Hematopoietic multipotent progenitor cell treated with erythropoietin and hydrocortisone succinate and interleukin-3 and kit ligand, for 4 days (in vitro differentiated cells): Measurements from ENCODE around the gene FSTL5.

Source experiments
- DNase-seq: peaks from one replicate; pipeline ENCODE4 v3.0.0-alpha.2; 2015

FSTL5 gene

DNA sequence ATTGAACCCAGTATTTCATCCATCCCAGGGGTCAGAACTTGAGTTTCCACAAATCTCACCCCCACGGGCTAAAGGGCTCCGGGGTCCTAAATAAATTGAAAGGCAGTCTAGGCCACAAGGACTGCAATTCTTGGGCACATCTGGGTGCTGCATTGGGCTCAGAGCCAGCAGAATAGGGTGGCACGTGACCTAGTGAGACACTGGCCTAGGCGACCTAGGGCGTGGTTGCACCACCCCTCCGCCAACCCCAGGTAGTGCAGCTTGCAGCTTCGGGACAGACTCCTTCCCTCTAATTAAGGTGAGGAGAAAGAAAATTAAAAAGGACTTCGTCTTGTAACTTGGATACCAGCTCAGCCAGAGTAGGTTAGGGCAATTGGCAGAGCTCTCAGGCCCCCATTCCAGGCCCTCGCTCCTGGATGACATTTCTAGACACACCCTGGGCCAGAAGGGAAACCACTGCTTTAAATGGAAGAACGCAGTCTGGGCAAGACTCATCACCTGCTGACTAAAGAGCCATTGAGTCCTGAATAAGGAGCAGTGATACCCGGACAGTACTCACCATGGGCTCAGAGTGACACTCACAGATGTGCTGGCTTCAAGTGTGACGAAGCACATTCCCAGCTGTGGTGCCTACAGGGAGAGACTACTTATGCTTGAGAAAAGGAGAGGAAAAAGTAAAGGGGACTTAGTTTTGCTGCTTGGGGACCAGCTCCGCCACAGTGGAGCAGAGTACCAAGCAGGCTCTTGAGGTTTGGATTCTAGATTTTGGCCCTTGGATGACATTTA lies 735.4 kb downstream of the FSTL5 start:
- DNase-seq, result no peak

DNA sequence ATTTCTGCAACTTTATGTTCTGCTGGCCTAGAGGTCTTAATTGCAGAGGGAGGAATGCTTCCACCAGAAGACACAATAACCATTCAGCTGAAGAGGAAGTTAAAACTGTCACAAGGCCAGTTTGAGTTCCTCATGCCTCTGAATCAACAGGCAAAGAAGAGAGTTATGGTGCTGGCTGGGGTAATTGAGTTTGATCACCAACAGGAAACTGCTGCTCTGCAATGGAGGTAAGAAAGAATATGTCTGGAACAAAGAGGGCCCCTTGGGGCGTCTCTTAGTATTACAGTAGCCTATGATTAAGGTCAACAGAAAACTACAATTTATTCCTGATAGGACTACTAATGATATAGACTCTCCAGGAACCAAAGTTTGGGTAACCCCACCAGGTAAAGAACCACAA lies 744.0 kb downstream of the FSTL5 start:
- peak; percentile 79 for DNase-seq

DNA sequence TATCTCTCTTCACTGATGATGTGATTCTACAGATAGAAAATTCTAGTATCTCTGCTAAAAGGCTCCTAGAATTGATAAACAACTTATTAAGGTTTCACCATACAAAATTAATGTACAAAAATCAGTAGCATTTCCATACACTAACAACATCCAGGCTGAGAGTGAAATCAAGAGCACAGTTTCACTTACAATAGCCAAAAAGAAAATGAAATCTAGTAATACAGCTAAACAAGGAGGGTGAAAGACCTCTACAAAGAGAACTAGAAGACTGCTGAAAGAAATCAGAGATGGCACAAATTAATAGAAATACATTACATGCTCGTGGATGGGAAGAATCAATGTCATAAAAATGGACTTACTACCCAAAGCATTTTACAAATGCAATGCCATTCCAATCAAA lies 751.9 kb downstream of the FSTL5 start:
- no peak for DNase-seq

DNA sequence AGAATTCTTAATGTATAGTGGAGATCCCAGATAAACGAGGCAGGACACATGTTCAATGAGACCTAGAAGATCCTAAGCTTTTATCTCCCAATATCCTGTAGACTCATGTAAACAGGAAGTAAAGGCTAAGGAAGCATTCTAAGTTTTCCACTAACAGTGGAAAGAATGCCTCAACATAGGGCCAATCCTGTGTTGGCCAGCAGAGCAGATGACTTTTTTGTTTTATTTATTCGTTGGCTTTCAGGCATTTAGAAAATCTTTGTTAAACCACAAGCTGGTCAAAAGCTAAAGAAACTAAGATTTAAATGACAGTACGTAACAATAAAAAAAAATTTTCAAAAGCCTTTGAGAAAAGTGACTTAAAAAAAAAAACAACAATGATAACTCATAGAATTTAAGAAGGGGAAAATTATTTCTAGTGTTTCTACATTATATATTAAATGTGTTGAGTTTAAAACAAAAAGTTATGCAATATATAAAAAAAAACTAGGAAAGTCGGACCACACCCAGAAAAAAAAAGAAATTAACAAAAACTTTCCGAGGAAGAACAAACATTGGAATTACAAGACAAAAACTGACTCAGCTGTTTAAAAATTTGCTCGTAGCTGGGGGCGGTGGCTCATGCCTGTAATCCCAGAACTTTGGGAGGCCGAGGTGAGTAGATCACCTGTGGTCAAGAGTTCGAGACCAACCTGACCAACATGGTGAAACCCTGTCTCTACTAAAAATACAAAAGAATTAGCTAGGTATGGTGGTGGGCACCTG lies 759.3 kb downstream of the FSTL5 start:
- no peak for DNase-seq

DNA sequence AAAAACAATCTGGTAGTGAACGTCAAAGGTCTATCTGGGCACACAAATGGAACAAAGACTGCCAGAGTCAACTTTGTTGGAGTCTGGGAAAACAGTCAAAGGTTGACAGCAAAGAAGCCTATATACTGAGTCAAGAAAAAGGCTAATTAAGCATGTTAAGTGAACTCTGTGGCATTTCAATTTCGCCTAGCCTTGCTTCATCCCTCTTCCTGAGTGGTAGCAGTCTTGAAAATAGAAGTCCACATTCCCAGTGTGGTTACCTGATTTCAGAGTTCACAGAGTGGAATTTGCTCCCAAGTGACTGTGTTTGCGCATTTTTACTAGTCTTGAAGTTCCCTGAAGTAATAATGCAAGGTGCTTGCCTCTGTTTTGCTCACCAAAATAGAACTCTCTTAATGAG lies 760.0 kb downstream of the FSTL5 start:
- DNase-seq, result no peak

DNA sequence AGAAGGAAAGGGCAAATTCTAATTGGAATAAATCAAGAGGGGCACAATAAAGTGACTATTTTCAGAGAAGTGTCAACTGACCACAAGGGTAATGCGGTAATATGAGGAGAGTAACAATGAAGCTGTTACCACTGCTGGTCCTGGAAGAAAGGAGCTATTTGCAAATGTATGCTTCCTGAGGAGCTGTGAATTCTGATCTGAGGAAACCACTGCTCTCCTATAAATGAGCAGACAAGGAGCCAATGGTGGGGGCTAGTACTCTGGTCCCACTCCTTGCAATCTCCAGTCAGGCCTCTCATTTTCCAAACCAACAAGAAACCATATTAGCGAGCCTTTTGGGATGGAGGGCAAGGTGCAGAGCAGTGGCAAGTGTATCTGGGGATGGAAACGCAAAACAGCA lies 770.2 kb downstream of the FSTL5 start:
- no peak for DNase-seq

DNA sequence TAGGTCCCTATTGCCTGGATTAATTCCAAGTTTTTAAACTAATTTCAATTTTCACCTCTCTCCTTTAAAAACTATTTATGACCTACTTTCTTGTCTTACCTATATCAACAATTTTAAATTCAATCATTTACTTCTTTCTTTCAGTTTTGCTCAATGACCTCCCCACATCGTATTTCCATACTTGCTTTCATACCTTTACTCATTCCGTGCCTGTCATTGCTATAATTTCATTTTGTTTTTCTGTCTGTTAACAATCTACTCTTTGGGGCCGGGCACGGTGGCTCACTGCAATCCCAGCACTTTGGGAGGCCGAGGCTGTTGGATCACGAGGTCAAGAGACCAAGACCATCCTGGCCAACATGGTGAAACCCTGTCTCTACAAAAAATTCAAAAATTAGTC lies 781.1 kb downstream of the FSTL5 start:
- DNase-seq, result no peak

DNA sequence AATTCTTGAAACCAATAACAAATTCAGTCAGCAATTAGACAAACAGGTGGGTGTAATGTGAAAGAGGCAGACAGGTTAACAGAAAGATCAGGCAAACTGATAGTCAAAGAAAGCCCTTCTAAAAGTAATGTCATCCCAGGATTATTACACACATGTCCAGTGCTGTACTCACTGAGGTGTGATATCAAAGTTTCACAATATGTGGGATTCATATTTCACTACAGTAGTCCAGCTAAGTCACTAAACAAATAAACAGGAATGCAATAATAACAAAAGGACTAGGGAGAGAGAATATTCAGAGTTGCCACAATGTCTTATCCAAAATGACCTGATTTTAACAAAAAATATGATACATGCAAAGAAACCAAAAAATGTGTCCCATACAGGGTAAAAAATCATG lies 787.5 kb downstream of the FSTL5 start:
- DNase-seq, result no peak

DNA sequence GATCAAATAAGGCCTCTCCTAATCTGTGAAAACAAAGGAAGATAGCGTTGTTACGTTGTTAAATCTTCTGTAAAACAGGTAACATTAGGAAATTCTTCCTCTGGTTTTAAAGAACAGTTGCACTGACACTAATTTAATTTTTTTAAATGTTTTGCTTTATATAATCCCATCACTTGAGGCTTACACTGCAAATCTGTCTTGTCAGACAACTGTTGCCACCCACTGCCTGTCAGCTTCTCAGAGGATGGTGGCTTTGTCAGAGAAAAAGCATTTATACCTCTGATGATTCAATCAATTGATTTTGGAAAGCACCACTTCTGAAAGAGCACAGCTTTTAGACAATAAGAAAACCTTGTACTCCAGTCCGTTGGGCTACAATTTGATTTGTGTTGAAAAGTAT lies 799.1 kb downstream of the FSTL5 start:
- no peak for DNase-seq

DNA sequence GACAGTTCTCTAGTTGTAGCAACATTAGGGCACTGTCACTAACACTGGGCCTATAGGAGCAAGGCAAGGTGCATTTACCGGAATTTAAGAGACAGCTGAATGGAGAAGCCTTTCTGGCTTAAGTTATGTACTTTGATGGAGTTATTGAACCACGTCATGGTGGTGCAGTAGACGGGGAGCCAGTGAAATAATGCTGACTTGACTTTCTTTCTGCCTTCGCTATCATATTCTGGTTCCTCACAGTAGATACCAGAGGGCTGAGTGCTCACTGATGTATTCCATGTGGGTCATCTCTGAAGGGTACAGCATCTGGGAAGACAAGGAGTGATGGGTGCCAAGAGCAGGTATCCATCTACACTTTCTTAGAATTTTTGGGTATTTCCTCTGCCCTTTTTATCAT lies 802.8 kb downstream of the FSTL5 start:
- no peak for DNase-seq

DNA sequence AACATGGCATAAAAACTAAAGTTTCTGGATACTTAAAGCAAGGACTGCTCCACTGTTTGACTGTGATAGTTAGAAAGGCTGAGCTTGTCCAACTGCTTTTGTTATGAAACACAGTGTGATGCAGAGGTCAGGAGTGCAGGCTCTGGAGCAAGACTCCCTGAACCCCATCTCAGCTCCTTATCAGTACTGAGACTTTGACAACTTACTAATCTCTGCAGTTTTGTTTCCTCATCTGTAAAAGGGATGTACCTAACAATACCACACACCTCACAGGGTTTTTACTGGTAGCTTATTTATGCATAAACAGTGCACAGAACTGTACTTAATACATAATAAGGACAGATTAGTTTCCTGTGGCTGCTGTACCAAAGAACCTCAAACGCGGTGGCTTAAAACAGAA lies 804.3 kb downstream of the FSTL5 start:
- DNase-seq, result no peak

DNA sequence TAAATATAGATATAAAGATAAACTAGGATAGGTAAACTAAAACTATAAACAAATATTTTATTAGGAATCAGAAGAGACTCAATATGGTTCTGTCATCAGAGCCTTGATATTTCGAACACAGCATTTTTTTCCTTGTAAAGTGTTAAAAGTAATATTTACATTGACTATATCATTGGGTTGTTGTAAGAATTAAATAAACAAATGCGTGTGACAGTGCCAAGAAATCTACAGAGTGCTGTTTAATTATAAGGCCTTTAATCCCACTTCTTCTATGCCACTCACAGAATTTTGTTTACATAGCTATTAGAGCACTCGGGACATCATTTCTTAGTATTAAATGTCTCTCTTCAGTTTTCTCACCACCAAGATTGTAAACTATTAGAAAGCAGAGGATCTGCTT lies 807.4 kb downstream of the FSTL5 start:
- no peak for DNase-seq

DNA sequence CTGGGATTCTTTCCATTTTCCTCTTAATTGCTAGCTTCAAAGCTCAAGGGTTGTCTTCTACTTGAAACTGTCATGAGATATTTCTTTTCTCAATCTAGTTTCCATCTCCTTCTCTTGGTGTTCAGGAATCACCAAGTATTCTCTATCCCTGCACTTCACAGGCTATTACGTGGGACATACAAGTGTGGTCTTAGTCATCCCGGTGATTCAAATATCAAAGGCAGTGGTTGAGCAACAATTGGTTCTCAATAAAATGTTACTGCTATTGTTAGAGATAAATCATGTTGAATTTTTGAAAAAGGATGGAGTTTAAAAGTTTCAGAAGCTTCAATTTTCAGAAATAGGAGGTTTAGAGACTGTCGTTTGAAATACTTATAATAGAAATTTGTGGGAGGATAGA lies 812.9 kb downstream of the FSTL5 start:
- DNase-seq, result no peak

DNA sequence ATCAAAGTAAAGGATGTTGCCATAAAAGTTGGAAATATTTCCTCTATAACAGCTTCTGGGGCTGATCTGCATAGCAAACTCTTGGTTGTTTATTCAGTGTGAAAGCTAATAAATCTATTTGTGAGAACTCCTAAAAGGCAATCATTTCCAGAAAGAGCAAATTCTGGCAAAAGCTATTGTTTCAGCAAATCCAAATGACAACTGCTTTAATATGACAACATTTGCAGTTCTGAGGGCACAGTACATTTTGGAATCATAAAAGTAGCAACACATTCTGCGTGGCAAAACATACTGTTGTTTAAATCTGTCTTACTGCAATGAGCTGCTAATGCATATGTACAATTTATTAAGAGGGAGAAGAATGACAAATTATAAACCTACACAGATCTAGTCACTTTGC lies 818.1 kb downstream of the FSTL5 start:
- no peak for DNase-seq

DNA sequence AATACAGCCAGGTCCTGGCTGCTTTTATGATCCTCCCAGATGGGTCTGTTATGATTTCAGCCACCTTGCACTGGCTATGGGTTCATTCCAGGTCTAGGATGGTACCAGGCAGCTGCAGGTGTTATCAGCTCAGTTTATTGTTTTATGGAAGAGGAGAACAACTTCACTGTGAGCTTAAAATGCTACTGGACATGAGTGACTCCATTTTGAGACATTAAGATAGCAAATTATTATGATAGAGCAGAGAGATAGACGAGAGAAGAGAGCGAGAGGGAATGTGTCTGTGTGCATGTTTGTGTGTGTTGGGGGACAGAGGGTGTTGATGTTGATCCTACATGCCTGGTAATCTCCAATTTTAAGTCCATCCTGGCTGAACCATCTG lies 820.2 kb downstream of the FSTL5 start:
- DNase-seq, result no peak

DNA sequence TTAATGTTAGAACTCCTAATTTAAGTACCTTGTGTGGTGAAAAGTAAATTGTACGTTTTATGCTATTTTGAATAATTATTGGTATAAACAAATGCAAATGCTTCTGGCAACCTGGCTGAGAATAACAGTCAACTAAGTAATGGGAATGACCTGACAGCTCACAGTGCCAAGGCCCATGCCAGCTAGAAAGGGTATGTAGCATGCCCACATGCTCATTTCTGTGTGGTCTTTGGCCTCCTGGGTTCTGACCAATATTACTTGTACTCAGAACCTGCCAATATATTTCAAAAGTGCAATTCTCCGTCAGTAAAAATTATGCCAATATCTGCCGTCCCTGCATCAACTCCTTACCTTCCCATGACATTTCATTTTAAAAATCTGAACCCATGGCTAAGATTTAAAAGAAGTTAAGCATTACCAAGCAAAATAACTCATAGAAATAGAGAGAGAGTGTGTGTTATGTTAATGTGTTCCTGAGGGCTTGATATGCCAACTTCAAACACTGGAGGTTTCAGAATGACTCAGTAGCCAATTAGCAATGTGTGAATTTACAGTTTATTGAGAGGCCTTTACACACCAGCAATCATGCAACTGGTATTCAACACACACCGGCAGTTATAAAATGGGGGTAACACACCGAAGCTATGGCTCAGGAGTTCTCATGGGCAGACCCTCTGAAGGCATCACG lies 820.8 kb downstream of the FSTL5 start:
- no peak for DNase-seq

DNA sequence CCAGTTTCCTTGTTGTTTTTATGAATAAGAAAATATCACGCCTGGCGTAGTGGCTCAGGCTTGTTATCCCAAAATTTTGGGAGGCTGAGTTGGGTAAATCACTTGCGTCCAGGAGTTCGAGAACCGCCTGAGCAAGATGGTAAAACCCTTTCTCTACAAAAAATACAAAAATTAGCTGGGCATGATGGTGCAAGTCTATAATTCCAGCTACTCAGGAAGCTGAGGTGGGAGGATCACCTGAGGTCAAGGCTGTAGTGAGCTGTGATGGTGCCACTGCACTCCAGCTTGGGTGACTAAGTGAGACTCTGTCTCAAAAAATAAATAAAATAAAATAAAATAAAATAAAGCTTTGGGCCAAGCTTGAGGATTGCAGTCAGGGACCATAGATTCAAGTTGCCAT lies 827.2 kb downstream of the FSTL5 start:
- DNase-seq, result no peak

DNA sequence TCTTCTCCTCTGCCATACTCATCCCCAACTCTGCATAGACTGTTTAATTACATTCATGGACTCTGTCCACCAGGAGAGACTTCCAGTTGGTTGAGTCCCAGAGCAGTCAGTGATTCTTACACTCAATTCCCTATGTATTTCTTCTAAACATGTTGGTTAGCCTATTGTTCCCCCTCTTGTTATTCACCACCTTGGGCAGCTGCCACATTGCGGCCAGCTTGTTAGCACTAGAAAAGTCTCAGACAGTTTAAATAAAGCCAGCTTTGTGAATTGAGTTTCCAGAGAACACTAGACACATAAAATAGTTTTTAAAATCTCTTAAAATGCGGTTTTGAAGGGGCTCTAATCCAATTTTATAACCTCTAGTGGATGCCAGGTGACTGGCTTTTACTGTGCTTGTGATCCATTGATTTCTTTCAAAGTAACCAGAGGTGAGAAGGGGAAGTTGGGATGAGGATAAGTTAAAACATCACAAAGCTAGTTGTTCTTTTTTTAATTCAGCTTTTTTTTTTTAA lies 827.7 kb downstream of the FSTL5 start:
- DNase-seq, result no peak
